ENCODE results near the gene SLCO3A1. TPM values are rescaled to one million over a fixed set of nuclear protein-coding genes. Genes with fewer than 3 reads are reported as not detected.

SLCO3A1 gene
- total RNA-seq, 2 experiments from 2014 or later, result 29.2 to 29.5 TPM

GRCh38 chr15:92034227-92034626 is 180.7 kb downstream of the SLCO3A1 start:
- Mint-ChIP-seq H3K9me3 (peaks cover 2% of the 10 kb centered on the region), H3K27ac (no peak overlapping the region), H3K27me3 (no peaks in the 10 kb centered on the region), H3K4me1 (peaks cover 3% of the 10 kb centered on the region), H3K36me3 (no peaks in the 10 kb centered on the region), H3K4me3 (no peak overlapping the region)
- DNase-seq, result no peak
- POLR2A ChIA-PET, result no interaction called here
- no peak for ATAC-seq (ENCODE audit: low read depth)

- POLR2A ChIA-PET, result no interaction called here
- H3K4me1 Mint-ChIP-seq, result peaks cover 3% of the 10 kb centered on the region
- H3K27ac Mint-ChIP-seq, result no peak overlapping the region
- H3K36me3 Mint-ChIP-seq, result peaks cover 2% of the 10 kb centered on the region
- ATAC-seq (ENCODE audit: low read depth) (no peak), DNase-seq (no peak)
- peaks cover 3% of the 10 kb centered on the region for H3K9me3 Mint-ChIP-seq
- H3K27me3 Mint-ChIP-seq, result no peaks in the 10 kb centered on the region
- no peak overlapping the region for H3K4me3 Mint-ChIP-seq
Observed at GRCh38 chr15:92035551-92035950, 182.0 kb downstream of the SLCO3A1 start.

DNA sequence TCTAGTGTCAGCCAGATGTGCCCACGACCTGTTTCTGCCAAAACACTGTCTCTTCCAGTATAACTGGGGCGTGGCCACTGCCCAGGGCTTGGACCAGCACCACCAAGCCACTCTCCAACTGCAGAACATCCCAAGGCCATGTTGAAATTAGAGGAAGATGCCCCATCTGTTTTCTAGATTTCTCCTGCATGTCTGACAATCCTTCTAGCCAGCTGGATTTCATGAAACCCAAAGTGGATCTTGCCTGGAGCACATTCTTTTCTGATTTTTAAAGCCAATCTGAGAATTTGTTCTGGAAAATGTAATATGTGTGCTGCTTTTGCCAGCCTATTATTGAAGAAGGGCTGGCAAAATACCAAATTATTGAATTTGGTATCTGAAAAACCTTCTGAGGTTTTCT is 182.5 kb downstream of the SLCO3A1 start:
- ATAC-seq (ENCODE audit: low read depth) (no peak), DNase-seq (no peak)
- POLR2A ChIA-PET, result no interaction called here
- no peak overlapping the region for H3K4me3 Mint-ChIP-seq
- H3K27ac Mint-ChIP-seq, result no peak overlapping the region
- H3K4me1 Mint-ChIP-seq, result peaks cover 3% of the 10 kb centered on the region
- peaks cover 3% of the 10 kb centered on the region for H3K9me3 Mint-ChIP-seq
- H3K27me3 Mint-ChIP-seq, result no peaks in the 10 kb centered on the region
- peaks cover 2% of the 10 kb centered on the region for H3K36me3 Mint-ChIP-seq

DNA sequence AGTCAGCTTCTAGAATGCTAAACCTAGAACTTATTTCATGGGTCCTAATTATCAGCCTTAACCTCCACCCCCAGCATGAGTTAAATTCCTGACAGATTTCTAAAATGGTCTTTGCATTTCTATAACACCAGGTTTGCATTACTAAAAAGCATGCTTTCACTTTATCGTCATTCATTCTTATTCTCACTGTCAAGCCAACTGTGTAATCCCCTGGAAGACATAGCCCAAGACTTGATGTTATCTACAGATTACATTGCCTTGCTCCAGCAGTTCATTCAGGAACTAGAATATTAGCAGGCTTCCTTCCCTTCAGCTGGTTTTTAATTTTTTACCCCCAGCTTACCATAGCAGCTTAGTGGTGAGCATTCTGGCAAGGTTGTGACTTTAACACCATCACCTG is 184.0 kb downstream of the SLCO3A1 start:
- no peak overlapping the region for H3K4me3 Mint-ChIP-seq
- no peak overlapping the region for H3K27ac Mint-ChIP-seq
- peaks cover 3% of the 10 kb centered on the region for H3K9me3 Mint-ChIP-seq
- ATAC-seq (ENCODE audit: low read depth), result no peak
- H3K4me1 Mint-ChIP-seq, result peaks cover under 1% of the 10 kb centered on the region
- H3K36me3 Mint-ChIP-seq, result peaks cover 2% of the 10 kb centered on the region
- no peak for DNase-seq
- POLR2A ChIA-PET, result no interaction called here
- no peaks in the 10 kb centered on the region for H3K27me3 Mint-ChIP-seq

DNA sequence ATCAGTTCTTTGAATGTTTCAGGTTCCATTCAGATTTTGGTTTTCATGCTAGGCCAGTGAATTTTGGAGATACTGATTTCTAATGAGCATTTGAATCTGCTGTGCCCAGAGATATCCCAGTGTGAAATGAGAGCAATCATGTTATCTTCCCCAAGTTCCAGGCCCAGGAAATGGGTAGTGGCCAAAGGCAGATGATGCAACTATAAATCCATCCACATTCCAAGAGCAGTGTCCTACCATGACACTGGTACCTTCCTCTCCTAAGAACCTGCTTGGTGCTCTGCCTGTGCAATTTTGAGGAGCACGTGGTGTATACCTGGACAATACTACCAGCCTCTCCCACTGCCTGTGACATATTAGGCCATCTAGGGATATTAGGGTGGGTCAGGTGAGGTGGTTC is 186.8 kb downstream of the SLCO3A1 start:
- H3K27ac Mint-ChIP-seq, result no peak overlapping the region

DNA sequence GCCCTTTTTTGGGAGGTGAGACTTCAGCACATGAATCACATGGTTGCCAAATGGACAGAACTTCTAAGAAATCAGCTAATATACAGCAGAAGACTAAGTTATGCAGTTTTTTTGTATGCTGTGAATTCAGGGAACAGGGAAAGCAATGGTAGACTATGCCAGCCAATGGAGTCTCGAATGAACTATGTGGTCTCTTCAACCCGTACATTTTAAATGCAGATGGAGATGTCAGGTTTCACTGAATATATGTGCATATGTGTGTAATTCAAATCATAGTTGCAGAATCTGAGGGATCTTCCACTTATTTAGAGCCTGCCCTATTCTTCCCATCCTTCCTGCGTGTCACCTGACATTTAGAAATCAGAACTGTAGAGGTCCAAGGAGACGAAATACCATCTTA is 187.9 kb downstream of the SLCO3A1 start:
- H3K27ac Mint-ChIP-seq, result no peak overlapping the region
- peaks cover 3% of the 10 kb centered on the region for H3K9me3 Mint-ChIP-seq
- POLR2A ChIA-PET, result no interaction called here
- H3K4me1 Mint-ChIP-seq, result peaks cover 10% of the 10 kb centered on the region
- DNase-seq (no peak), ATAC-seq (ENCODE audit: low read depth) (no peak)
- no peaks in the 10 kb centered on the region for H3K27me3 Mint-ChIP-seq
- no peak overlapping the region for H3K4me3 Mint-ChIP-seq
- peaks cover 2% of the 10 kb centered on the region for H3K36me3 Mint-ChIP-seq

More for the DNA sequence above, 186.8 kb downstream of the SLCO3A1 start:
- no peaks in the 10 kb centered on the region for H3K27me3 Mint-ChIP-seq
- H3K4me1 Mint-ChIP-seq, result peaks cover 10% of the 10 kb centered on the region
- POLR2A ChIA-PET, result no interaction called here
- no peak overlapping the region for H3K4me3 Mint-ChIP-seq
- DNase-seq, result no peak
- no peak for ATAC-seq (ENCODE audit: low read depth)
- H3K9me3 Mint-ChIP-seq, result peaks cover 3% of the 10 kb centered on the region
- peaks cover 2% of the 10 kb centered on the region for H3K36me3 Mint-ChIP-seq

DNA sequence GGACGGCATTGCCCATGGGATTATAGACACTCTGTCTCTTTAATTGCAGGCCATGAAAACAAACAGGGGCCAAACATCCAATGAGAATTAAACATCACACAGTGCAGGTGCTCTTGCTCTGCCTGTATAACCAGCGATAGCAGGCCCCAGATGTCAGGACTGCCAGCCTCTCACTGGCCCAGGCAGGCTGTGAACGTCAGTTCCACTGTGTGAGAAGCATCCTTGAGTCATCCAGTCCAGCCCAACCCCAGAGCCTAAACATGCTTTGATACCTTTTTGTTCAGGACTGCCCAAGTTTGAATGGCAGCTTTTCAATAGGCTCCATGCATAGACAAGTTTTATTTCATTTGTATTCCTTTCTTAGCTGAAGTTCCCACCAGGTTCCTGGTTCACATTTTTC is 189.8 kb downstream of the SLCO3A1 start:
- Mint-ChIP-seq H3K27me3 (no peaks in the 10 kb centered on the region), H3K4me1 (peaks cover 10% of the 10 kb centered on the region), H3K27ac (no peak overlapping the region), H3K9me3 (peaks cover 3% of the 10 kb centered on the region), H3K4me3 (no peak overlapping the region), H3K36me3 (peaks cover 2% of the 10 kb centered on the region)
- DNase-seq, result no peak
- POLR2A ChIA-PET, result no interaction called here
- no peak for ATAC-seq (ENCODE audit: low read depth)

DNA sequence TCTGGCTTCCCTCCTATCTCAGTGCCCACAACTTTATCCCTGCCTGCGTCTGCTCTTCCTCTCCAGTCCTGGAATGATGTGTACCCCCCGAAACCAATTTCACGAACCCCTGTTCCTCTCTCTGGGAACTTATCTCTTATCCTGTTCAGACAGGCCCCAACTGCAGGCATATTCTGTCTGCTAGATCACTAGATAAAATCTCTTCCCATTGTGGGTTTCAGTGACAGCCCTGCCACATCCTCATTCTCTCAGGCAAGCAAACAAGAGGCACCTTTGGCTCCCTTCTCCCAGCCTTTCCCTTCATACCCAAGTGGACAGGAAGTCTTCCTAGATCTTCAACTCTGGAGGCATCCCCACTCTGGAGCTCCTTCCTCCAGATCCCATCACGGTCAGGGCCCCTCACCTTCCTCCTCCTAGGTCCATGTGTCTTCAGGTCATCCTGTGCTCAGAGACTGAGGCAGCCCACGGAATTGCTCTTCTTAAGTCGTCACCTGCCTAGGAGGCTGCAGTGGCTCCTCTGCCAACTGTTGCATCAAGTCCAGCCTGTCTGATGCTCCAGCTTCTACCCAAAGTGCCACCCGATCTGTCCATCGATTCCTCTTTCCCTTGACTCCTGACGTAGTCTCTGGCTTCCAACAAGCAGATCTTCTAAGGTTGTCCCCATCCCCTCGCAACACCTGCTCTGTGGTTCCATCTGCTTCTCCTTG is 190.8 kb downstream of the SLCO3A1 start:
- no peak overlapping the region for H3K27ac Mint-ChIP-seq

GRCh38 chr15:92047900-92048299 is 194.4 kb downstream of the SLCO3A1 start:
- H3K27ac Mint-ChIP-seq, result no peak overlapping the region
- DNase-seq (no peak), ATAC-seq (ENCODE audit: low read depth) (no peak)
- POLR2A ChIA-PET, result no interaction called here
- H3K4me3 Mint-ChIP-seq, result no peak overlapping the region
- no peaks in the 10 kb centered on the region for H3K36me3 Mint-ChIP-seq
- no peaks in the 10 kb centered on the region for H3K27me3 Mint-ChIP-seq
- H3K4me1 Mint-ChIP-seq, result peaks cover 11% of the 10 kb centered on the region
- no peaks in the 10 kb centered on the region for H3K9me3 Mint-ChIP-seq

More for the DNA sequence above, 190.8 kb downstream of the SLCO3A1 start:
- Mint-ChIP-seq H3K9me3 (peaks cover 1% of the 10 kb centered on the region), H3K36me3 (peaks cover 2% of the 10 kb centered on the region), H3K4me1 (peaks cover 10% of the 10 kb centered on the region), H3K27me3 (no peaks in the 10 kb centered on the region), H3K4me3 (no peak overlapping the region)
- no peak for DNase-seq
- POLR2A ChIA-PET, result no interaction called here
- ATAC-seq (ENCODE audit: low read depth), result no peak

- DNase-seq (no peak), ATAC-seq (ENCODE audit: low read depth) (no peak)
- Mint-ChIP-seq H3K27me3 (no peaks in the 10 kb centered on the region), H3K27ac (no peak overlapping the region), H3K36me3 (no peaks in the 10 kb centered on the region), H3K4me3 (no peak overlapping the region), H3K9me3 (no peaks in the 10 kb centered on the region), H3K4me1 (peaks cover 11% of the 10 kb centered on the region)
- POLR2A ChIA-PET, result no interaction called here
Observed at GRCh38 chr15:92048739-92049138, 195.2 kb downstream of the SLCO3A1 start.

- DNase-seq (no peak), ATAC-seq (ENCODE audit: low read depth) (no peak)
- no peaks in the 10 kb centered on the region for H3K9me3 Mint-ChIP-seq
- H3K36me3 Mint-ChIP-seq, result no peaks in the 10 kb centered on the region
- H3K27ac Mint-ChIP-seq, result no peak overlapping the region
- no peaks in the 10 kb centered on the region for H3K27me3 Mint-ChIP-seq
- no peak overlapping the region for H3K4me3 Mint-ChIP-seq
- H3K4me1 Mint-ChIP-seq, result peaks cover 4% of the 10 kb centered on the region
- POLR2A ChIA-PET, result interaction anchor here (0.6 kb wide), 1 partner anchor 179 kb away, joined by 3 read pairs; no protein-coding TSS in a partner anchor
Observed at GRCh38 chr15:92049290-92049989, 195.9 kb downstream of the SLCO3A1 start.

GRCh38 chr15:92050220-92050898 is 196.9 kb downstream of the SLCO3A1 start:
- DNase-seq, result no peak
- ATAC-seq (ENCODE audit: low read depth), result no peak
- peaks cover 1% of the 10 kb centered on the region for H3K4me1 Mint-ChIP-seq
- H3K9me3 Mint-ChIP-seq, result peaks cover under 1% of the 10 kb centered on the region
- H3K36me3 Mint-ChIP-seq, result no peaks in the 10 kb centered on the region
- POLR2A ChIA-PET, result no interaction called here
- no peak overlapping the region for H3K4me3 Mint-ChIP-seq
- no peaks in the 10 kb centered on the region for H3K27me3 Mint-ChIP-seq
- no peak overlapping the region for H3K27ac Mint-ChIP-seq

GRCh38 chr15:92051716-92052115 is 198.2 kb downstream of the SLCO3A1 start:
- Mint-ChIP-seq H3K9me3 (peaks cover 2% of the 10 kb centered on the region), H3K36me3 (no peaks in the 10 kb centered on the region), H3K4me3 (no peak overlapping the region), H3K4me1 (peaks cover 1% of the 10 kb centered on the region), H3K27me3 (no peaks in the 10 kb centered on the region), H3K27ac (no peak overlapping the region)
- POLR2A ChIA-PET, result no interaction called here
- ATAC-seq (ENCODE audit: low read depth), result no peak
- DNase-seq, result no peak
